Measurements from ENCODE around the gene HORMAD1. TPM values are rescaled to one million over a fixed set of nuclear protein-coding genes. Genes with fewer than 3 reads are reported as not detected.

Gene HORMAD1
- total RNA-seq, 1 donor from 2014 or later = not detected

Other genes with a start within 250 kb of the HORMAD1 start
- 14.4 and 36.2 TPM in 2 replicates for gene TARS2, start 233.5 kb downstream of the HORMAD1 start, total RNA-seq
- gene ECM1, start 212.8 kb downstream of the HORMAD1 start, total RNA-seq = 0.35 and 0.46 TPM in 2 replicates
- 0.20 TPM in 1 of 2 replicates, not detected in the other for gene FALEC, start 205.1 kb downstream of the HORMAD1 start, total RNA-seq
- 0.20 and 0.46 TPM in 2 replicates for gene ADAMTSL4, start 171.5 kb downstream of the HORMAD1 start, total RNA-seq
- gene MCL1, start 141.3 kb downstream of the HORMAD1 start, total RNA-seq = 227 and 323 TPM in 2 replicates
- 109 and 114 TPM in 2 replicates for gene ENSA, start 91.3 kb downstream of the HORMAD1 start, total RNA-seq
- 16.6 and 25.1 TPM in 2 replicates for gene GOLPH3L, start 23.7 kb downstream of the HORMAD1 start, total RNA-seq
- gene CTSS, start 44.9 kb upstream of the HORMAD1 start, total RNA-seq = 31.1 and 33.7 TPM in 2 replicates
- gene CTSK, start 87.4 kb upstream of the HORMAD1 start, total RNA-seq = 20.5 and 194 TPM in 2 replicates
- 17.2 and 36.6 TPM in 2 replicates for gene ARNT, start 155.7 kb upstream of the HORMAD1 start, total RNA-seq
- not detected in 2 replicates for gene CTXND2, start 166.2 kb upstream of the HORMAD1 start, total RNA-seq
- gene SETDB1, start 205.5 kb upstream of the HORMAD1 start, total RNA-seq = 36.7 and 41.7 TPM in 2 replicates